H1 (cell line): ENCODE data around the gene P2RY8. TPM values are rescaled to one million over a fixed set of nuclear protein-coding genes. Genes with fewer than 3 reads are reported as not detected.

Experiments
- CTCF ChIA-PET: fragments of 300-600 bp; sonication (Branson Sonifier 250); formaldehyde crosslinking; loops from one replicate; lab custom pipeline; 2021; ENCODE audit not compliant: partially characterized antibody; lab: Charles Lee
- POLR2A ChIA-PET: fragments of 300-600 bp; sonication (Branson Sonifier 250); formaldehyde crosslinking; loops from one replicate; lab custom pipeline; 2021; ENCODE audit warnings: inconsistent platforms; ENCODE audit not compliant: partially characterized antibody; lab: Charles Lee
- DNase-seq, 2 experiments: peaks; one replicate each; pipeline versions ENCODE4 v3.0.0 to v3.0.0-alpha.2; 2010 to 2022; ENCODE audit warnings: low spot score in 2 of 2, low read depth in 1 of 2, mixed read lengths in 1 of 2
- FAIRE-seq: peaks from 2 replicates; lab custom pipeline; 2011; peaks lifted over from hg19 to GRCh38; lab: Jason Lieb, UNC
- H2AFZ ChIP-seq: 2 replicates; pipeline ENCODE4 v1.8.1; 2012; ENCODE audit warnings: low read length, inconsistent platforms
- H2AK5ac ChIP-seq: 2 replicates; pipeline ENCODE4 v1.6.1; 2013; ENCODE audit warnings: low read depth, low read length
- H2BK120ac ChIP-seq: replicated peaks from 2 replicates; pipeline ENCODE3; 2013; ENCODE audit warnings: low read depth, low read length, inconsistent platforms
- H2BK12ac ChIP-seq: 2 replicates; pipeline ENCODE4 v1.6.1; 2013; ENCODE audit warnings: low read depth, low read length
- H2BK15ac ChIP-seq: 2 replicates; pipeline ENCODE4 v1.6.1; 2013; ENCODE audit warnings: low read length
- H2BK20ac ChIP-seq: 2 replicates; pipeline ENCODE4 v1.6.1; 2013; ENCODE audit warnings: low read length
- H2BK5ac ChIP-seq: 2 replicates; pipeline ENCODE4 v1.6.1; 2013; ENCODE audit warnings: low read depth, low read length
- H3K14ac ChIP-seq: 2 replicates; pipeline ENCODE4 v1.6.1; 2013; ENCODE audit warnings: inconsistent platforms; ENCODE audit not compliant: insufficient read length
- H3K18ac ChIP-seq: 2 replicates; pipeline ENCODE4 v1.6.1; 2013; ENCODE audit warnings: low read length; ENCODE audit errors: extremely low read depth
- H3K23ac ChIP-seq: 2 replicates; pipeline ENCODE4 v1.6.1; 2013; ENCODE audit warnings: inconsistent platforms; ENCODE audit not compliant: insufficient read length
- H3K23me2 ChIP-seq: 2 replicates; pipeline ENCODE4 v1.6.1; 2013; ENCODE audit warnings: low read depth, low read length
- H3K27ac ChIP-seq: 2 replicates; pipeline ENCODE4 v1.6.1; 2011; ENCODE audit warnings: low read depth, low read length, inconsistent platforms
- H3K27me3 ChIP-seq, 4 experiments: replicated peaks in 1 of 4; 1 replicate in 1 of 4; 2 replicates in 3 of 4; pipeline versions ENCODE4 v1.6.1 to v1.8.1; 2011 to 2013; ENCODE audit warnings: low read length in 3 of 4, mild to moderate bottlenecking in 3 of 4, inconsistent platforms in 2 of 4, mixed read lengths in 2 of 4, moderate library complexity in 1 of 4; ENCODE audit not compliant: control insufficient read depth in 3 of 4, insufficient read depth in 3 of 4; ENCODE audit errors: extremely low read depth in 1 of 4
- H3K36me3 ChIP-seq, 4 experiments: 2 replicates each; pipeline versions ENCODE4 v1.6.1 to v1.8.1; 2011 to 2013; ENCODE audit warnings: mild to moderate bottlenecking in 4 of 4, low read length in 3 of 4, moderate library complexity in 2 of 4, control low read depth in 1 of 4, inconsistent platforms in 1 of 4; ENCODE audit not compliant: insufficient read depth in 4 of 4, control insufficient read depth in 2 of 4
- H3K4ac ChIP-seq: replicated peaks from 2 replicates; pipeline ENCODE3; 2013; ENCODE audit warnings: low read length, low read depth, mixed read lengths, inconsistent platforms; ENCODE audit not compliant: insufficient read length
- H3K4me1 ChIP-seq, 4 experiments: replicated peaks in 1 of 4; 1 replicate in 1 of 4; 2 replicates in 3 of 4; pipeline versions ENCODE4 v1.6.1 to v1.8.1; 2011 to 2013; ENCODE audit warnings: low read length in 3 of 4, inconsistent platforms in 2 of 4, mixed read lengths in 1 of 4; ENCODE audit not compliant: insufficient read depth in 4 of 4, control insufficient read depth in 3 of 4
- H3K4me2 ChIP-seq, 2 experiments: 2 replicates each; pipeline versions ENCODE4 v1.6.1 to v1.8.1; 2011 to 2013; ENCODE audit warnings: low read depth in 2 of 2, low read length in 2 of 2, control low read depth in 1 of 2, inconsistent platforms in 1 of 2, mild to moderate bottlenecking in 1 of 2; ENCODE audit not compliant: insufficient read depth in 1 of 2
- H3K4me3 ChIP-seq, 4 experiments: fragments of 200-600, 300-600 bp in 1 of 4; sonication (generic), shearing (Covaris generic), sonication (Bioruptor Twin) in 1 of 4; 2 replicates each; pipeline versions ENCODE4 v1.5.1 to v1.8.1; 2011 to 2016; ENCODE audit warnings: low read length in 4 of 4, low read depth in 3 of 4, control low read depth in 2 of 4, inconsistent platforms in 2 of 4, mild to moderate bottlenecking in 2 of 4, mixed read lengths in 1 of 4, moderate library complexity in 1 of 4; ENCODE audit not compliant: insufficient read depth in 2 of 4; ENCODE audit errors: extremely low read depth in 1 of 4
- H3K56ac ChIP-seq: replicated peaks from 2 replicates; pipeline ENCODE3; 2013; ENCODE audit warnings: low read depth, mild to moderate bottlenecking, mixed read lengths, low read length, inconsistent platforms; ENCODE audit not compliant: insufficient read length
- H3K79me1 ChIP-seq: 2 replicates; pipeline ENCODE4 v1.6.1; 2013; ENCODE audit warnings: low read depth, low read length, control low read depth
- H3K79me2 ChIP-seq, 2 experiments: 2 replicates each; pipeline versions ENCODE4 v1.6.1 to v1.8.1; 2012 to 2013; ENCODE audit warnings: low read length in 2 of 2, mild to moderate bottlenecking in 2 of 2, inconsistent platforms in 1 of 2; ENCODE audit not compliant: insufficient read depth in 2 of 2, control insufficient read depth in 1 of 2
- H3K9ac ChIP-seq, 4 experiments: replicated peaks in 1 of 4; 1 replicate in 1 of 4; 2 replicates in 3 of 4; pipeline versions ENCODE4 v1.6.1 to v1.8.1; 2011 to 2013; ENCODE audit warnings: low read depth in 3 of 4, low read length in 3 of 4, control low read depth in 2 of 4, mild to moderate bottlenecking in 2 of 4, moderate library complexity in 2 of 4, inconsistent platforms in 1 of 4; ENCODE audit errors: extremely low read depth in 1 of 4
- H3K9me3 ChIP-seq, 2 experiments: 2 replicates each; pipeline versions ENCODE4 v1.6.1 to v1.8.1; 2012 to 2013; ENCODE audit warnings: mild to moderate bottlenecking in 2 of 2, moderate library complexity in 2 of 2, control low read depth in 1 of 2, inconsistent platforms in 1 of 2, low read depth in 1 of 2, low read length in 1 of 2, mixed read lengths in 1 of 2; ENCODE audit not compliant: insufficient read depth in 2 of 2
- H4K20me1 ChIP-seq, 2 experiments: replicated peaks in 1 of 2; 2 replicates each; pipeline versions ENCODE3 to v1.8.1; 2011 to 2013; ENCODE audit warnings: inconsistent platforms in 2 of 2, low read length in 2 of 2, mild to moderate bottlenecking in 1 of 2; ENCODE audit not compliant: insufficient read depth in 2 of 2, control insufficient read depth in 1 of 2
- H4K5ac ChIP-seq: 2 replicates; pipeline ENCODE4 v1.6.1; 2013; ENCODE audit warnings: low read length, low read depth, mixed read lengths, inconsistent platforms; ENCODE audit not compliant: insufficient read length
- H4K8ac ChIP-seq: 2 replicates; pipeline ENCODE4 v1.8.0; 2013; ENCODE audit warnings: mild to moderate bottlenecking, moderate library complexity, low read length, inconsistent platforms; ENCODE audit not compliant: insufficient read depth; ENCODE audit errors: extremely low read depth
- H4K91ac ChIP-seq: replicated peaks from 2 replicates; pipeline ENCODE3; 2013; ENCODE audit warnings: low read length, mixed read lengths, inconsistent platforms; ENCODE audit not compliant: insufficient read length
- BACH1 ChIP-seq: IDR thresholded peaks from 2 replicates; pipeline ENCODE4 v1.6.1; 2012; ENCODE audit warnings: low read length, improper control_type of control experiment
- EZH2 ChIP-seq: fragments of 200-600 bp; sonication (generic); IDR thresholded peaks from 2 replicates; pipeline ENCODE4 v1.7.1; 2012; ENCODE audit warnings: low read depth, mild to moderate bottlenecking, moderate library complexity, low read length, inconsistent platforms; ENCODE audit not compliant: severe bottlenecking
- GABPA ChIP-seq: IDR thresholded peaks from 2 replicates; pipeline ENCODE4 v1.6.1; 2011; ENCODE audit warnings: mild to moderate bottlenecking, low read length, moderate library complexity, borderline replicate concordance; ENCODE audit not compliant: insufficient read depth
- RAD21 ChIP-seq, 2 experiments: IDR thresholded peaks in 1 of 2; conservative IDR thresholded peaks in 1 of 2; 2 replicates each; pipeline ENCODE4 v1.6.1; 2011; ENCODE audit warnings: low read depth in 2 of 2, low read length in 2 of 2, improper control_type of control experiment in 1 of 2, inconsistent platforms in 1 of 2, mild to moderate bottlenecking in 1 of 2, moderate library complexity in 1 of 2
- YY1 ChIP-seq: IDR thresholded peaks from 2 replicates; pipeline ENCODE4 v1.6.1; 2011; ENCODE audit warnings: low read depth, mild to moderate bottlenecking, low read length
- WGBS, 2 experiments: shearing (Covaris generic) in 1 of 2; methylation state at CpG; one replicate each; pipeline versions ENCODE4 v1.1.6 to v1.1.7; 2013 to 2015; ENCODE audit warnings: low lambda C conversion rate in 2 of 2, mixed read lengths in 2 of 2, inconsistent platforms in 1 of 2, low coverage in 1 of 2, missing lambda C conversion rate in 1 of 2; ENCODE audit not compliant: insufficient replicate concordance in 2 of 2, insufficient coverage in 1 of 2, insufficient read length in 1 of 2; ENCODE audit errors: extremely low coverage in 1 of 2, missing lambda C conversion rate in 1 of 2; 5-methylcytosine and 5-hydroxymethylcytosine counted together
- polyA plus RNA-seq, 7 experiments: library from polyadenylated mRNA; depleted of rRNA in 3 of 7; stranded (reverse) in 5 of 7; unstranded in 2 of 7; fragments of >200 nt in 5 of 7; fragments of 200-250 nt in 2 of 7; gene quantifications; 1 replicate in 5 of 7; 2 replicates in 1 of 7; 4 replicates in 1 of 7; pipeline versions ENCODE4 v1.2.1 to v1.2.3, GENCODE V29; 2011 to 2013; ENCODE audit warnings: missing spikeins in 2 of 7, mixed read lengths in 2 of 7
- total RNA-seq: library from RNA; stranded (reverse); fragmentation: NEBNext Ultra II Directional; extraction: Animal tissue kit (Norgen Biotek cat#: 25700); gene quantifications from 2 replicates; pipeline ENCODE4 v1.2.1, GENCODE V29; 2021

Gene P2RY8
- total and polyA plus RNA-seq, 2 of the 8 experiments (the other 6 are each of a cell fraction or from before 2014, with no cell fraction given) = 0.09 to 0.15 TPM

GRCh38 chrX:1524874-1525582 is 12.0 kb downstream of the P2RY8 start:
- 88% methylated on average over 4 of the region's 4 CpGs; no CpG with 5 or more reads in 1 of the 2 experiments for WGBS, 2 experiments
- no peak for TF ChIP-seq BACH1
- TF ChIP-seq GABPA = no peak
- TF ChIP-seq RAD21 (IDR thresholded peaks at IDR 0.05 in 1 of 2, conservative IDR thresholded peaks at IDR 0.05 in 1 of 2; ENCODE audit: low read depth in 2 of 2, low read length in 2 of 2) = no peak
- TF ChIP-seq YY1 = no peak
- no peak for TF ChIP-seq EZH2

More at GRCh38 chrX:1524874-1525582, 12.0 kb downstream of the P2RY8 start:
- H3K27ac ChIP-seq = no peak overlapping the region
- H2BK120ac ChIP-seq = no peak overlapping the region
- no peak for DNase-seq
- H3K18ac ChIP-seq = no peak overlapping the region
- H4K20me1 ChIP-seq = no peaks in the 10 kb centered on the region
- no peak overlapping the region for H3K23ac ChIP-seq
- no peak overlapping the region for H4K91ac ChIP-seq
- no peak overlapping the region for H3K14ac ChIP-seq
- no peak overlapping the region for H2BK12ac ChIP-seq
- no peak overlapping the region for H2BK20ac ChIP-seq
- no peak overlapping the region for H3K4me2 ChIP-seq
- H4K8ac ChIP-seq = no peak overlapping the region
- H2BK15ac ChIP-seq = no peak overlapping the region
- no peaks in the 10 kb centered on the region for H3K36me3 ChIP-seq
- no peak overlapping the region for H2AK5ac ChIP-seq
- H3K9ac ChIP-seq = no peak overlapping the region
- no peak overlapping the region for H3K56ac ChIP-seq
- H3K79me2 ChIP-seq = no peaks in the 10 kb centered on the region
- H3K27me3 ChIP-seq = no peaks in the 10 kb centered on the region
- H3K9me3 ChIP-seq = no peaks in the 10 kb centered on the region
- CTCF ChIA-PET = no interaction called here
- POLR2A ChIA-PET = no interaction called here
- H2BK5ac ChIP-seq = no peak overlapping the region
- no peak overlapping the region for H2AFZ ChIP-seq
- H4K5ac ChIP-seq = no peak overlapping the region
- no peak overlapping the region for H3K4me3 ChIP-seq
- H3K4ac ChIP-seq = no peak overlapping the region
- FAIRE-seq = no peak
- H3K4me1 ChIP-seq = peaks cover 2 to 8% (median 3%) of the 10 kb centered on the region in 4 experiments; a peak in 4 of 7 replicates
- H3K79me1 ChIP-seq = no peaks in the 10 kb centered on the region
- peaks cover 26% of the 10 kb centered on the region; the same call in 1 of the 2 replicates for H3K23me2 ChIP-seq
